Fibroblast of skin of back (primary cell): ENCODE data around the gene FCN1.
A peak's percentile ranks its signal among the peaks of the same experiment; 100 is the strongest.

Source experiments
- DNase-seq: peaks from one replicate; pipeline ENCODE4 v3.0.0-alpha.2; 2013

FCN1 gene

GRCh38 chr9:134889386-134890154, 28.1 kb downstream of the FCN1 start:
- DNase-seq = no peak

DNA sequence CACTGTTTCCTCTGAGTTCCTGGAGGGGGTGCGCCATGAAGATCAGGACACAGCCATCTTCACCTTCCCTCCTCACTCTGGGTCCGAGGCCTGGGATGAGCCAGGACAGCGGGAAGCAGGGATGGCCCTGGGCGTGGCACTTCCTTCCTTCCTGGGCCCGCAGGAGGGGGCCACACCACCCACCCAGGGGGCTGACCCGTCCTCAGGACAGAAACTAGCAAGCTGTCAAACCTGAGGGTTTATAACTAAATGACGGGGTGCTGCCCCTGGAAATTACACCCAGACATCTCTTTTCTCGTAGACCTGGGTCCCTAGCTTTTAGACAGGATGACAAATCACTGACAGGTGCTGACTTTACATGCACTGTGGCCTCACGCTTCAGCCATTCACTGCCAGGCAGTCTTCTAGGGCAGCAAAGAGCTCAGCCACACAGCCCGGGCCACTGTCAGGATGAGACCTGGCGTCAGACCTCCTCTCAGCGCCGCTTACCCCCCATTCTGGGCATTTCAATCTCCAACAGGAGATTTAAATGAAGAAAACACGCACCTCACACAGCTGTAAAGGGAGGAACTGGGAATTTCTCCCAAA, 29.0 kb downstream of the FCN1 start:
- no peak for DNase-seq

DNA sequence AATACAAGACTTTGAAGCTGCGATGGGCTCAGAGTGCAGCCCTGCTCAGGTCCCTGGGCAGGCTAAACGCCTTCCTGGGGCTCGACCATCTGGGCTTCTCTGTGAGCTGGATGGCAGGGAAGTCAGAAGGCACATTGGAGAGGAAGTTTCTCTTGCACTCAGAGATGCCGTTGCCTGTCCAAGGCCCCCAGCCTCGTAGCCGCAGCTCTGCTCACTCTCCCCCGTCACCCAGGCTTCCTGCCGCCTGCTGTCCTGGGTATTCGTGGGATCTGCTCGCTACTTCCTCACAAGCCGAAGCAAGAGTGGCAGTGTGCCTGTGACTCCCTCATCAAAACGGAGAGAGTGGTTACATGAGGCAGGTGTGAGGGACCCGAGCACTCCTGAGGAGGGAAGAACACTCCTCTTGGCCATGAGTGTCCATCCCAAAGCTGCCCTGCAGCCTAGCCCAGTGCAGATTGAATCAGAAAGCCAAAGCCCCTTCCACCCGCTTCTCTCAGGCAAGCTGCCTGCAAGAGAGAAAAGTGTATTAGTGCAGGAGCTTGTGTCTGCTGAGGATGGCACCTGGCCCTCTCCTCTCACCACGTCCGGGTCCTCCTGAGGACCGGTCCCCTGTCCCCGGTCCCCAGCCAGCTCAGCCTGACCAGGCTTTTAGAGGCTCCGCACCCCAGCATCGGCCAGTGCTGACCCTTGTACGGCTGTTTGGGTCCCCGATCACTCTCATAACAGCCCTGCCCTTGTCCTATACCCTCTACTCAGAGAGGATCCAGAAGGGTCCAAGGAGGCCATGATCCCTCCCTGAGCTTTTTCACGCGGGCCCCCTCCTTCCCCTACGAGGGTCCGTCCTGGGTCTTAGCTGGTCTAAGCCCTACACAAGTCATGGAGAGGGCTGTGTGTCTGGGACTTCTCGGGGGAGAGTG, 29.8 kb downstream of the FCN1 start:
- no peak for DNase-seq

- DNase-seq = no peak
These were observed 30.5 kb downstream of the FCN1 start for GRCh38 chr9:134887219-134887618.

DNA sequence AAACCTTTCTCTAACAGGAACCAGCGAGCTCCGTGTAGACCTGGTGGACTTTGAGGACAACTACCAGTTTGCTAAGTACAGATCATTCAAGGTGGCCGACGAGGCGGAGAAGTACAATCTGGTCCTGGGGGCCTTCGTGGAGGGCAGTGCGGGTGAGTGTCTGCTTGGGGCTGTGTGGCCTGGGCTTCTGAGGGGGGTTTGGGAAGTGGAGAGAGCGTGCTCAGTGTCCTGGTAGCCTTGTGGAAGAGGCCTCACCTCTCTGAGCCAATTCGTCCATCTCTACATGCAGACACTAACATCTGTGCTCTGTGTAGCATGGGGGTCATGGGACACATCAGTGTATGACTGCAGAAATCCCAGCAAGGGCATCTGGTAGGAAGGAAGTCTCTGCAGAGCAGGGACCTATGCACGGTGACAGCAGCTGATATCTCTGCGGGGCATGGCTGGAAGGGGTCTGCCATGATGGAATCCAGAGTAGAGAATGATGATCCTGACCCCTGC, 31.2 kb downstream of the FCN1 start:
- DNase-seq = no peak

DNA sequence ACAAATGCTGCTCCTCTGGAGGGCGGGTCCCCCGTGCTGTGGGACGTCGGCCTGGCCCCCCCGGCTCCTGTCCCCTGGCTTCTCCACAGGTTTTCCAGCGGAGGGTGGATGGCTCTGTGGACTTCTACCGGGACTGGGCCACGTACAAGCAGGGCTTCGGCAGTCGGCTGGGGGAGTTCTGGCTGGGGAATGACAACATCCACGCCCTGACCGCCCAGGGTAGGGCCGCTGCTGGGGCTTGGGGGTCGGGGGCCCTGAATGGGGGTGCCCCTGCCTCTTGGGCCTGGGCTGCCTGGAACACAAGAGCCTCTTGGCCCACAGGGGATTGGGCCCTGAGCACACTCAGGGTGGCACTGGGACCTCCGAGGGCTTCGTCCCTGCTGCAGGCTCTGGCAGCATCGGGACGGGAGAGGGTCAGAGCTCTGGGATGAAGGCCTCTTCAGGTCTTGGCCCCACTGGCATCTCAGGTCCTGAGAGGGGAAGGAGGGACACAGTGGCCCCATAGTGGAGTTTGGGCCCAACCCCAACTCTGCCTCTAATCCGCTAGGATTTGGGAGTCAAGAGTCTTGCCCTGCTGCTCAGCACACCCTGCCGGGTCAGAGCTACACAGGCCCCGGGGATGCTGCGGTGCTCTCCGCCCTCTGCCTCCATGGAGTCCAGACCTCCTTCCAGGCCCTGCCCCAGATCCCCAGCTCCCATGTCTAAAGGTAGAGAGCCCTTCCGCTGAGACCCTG, 31.9 kb downstream of the FCN1 start:
- no peak for DNase-seq

GRCh38 chr9:134885001-134885678, 32.6 kb downstream of the FCN1 start:
- no peak for DNase-seq

DNA sequence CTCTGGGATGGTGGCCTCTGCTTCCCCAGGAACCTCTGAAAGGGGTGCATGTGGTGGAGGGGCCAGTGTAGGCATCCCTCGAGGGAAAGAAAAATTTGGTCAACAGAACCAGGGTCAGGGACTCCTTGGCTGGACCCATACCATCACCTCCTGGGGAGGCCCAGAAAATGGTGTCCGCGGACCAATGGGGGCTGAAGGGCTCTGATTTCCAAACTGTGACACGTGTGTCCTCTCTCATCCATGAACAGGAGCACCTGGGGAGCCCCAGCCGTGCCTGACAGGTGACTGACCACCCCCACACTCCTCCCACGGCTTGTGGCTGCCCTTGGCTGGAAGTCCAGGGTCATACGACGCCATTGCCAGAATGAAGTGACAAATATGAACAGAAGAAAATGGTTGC, 33.2 kb downstream of the FCN1 start:
- no peak for DNase-seq

GRCh38 chr9:134883040-134883782, 34.5 kb downstream of the FCN1 start:
- DNase-seq = no peak

GRCh38 chr9:134882204-134882785, 35.4 kb downstream of the FCN1 start:
- no peak for DNase-seq

GRCh38 chr9:134881313-134881670, 36.4 kb downstream of the FCN1 start:
- DNase-seq = no peak

DNA sequence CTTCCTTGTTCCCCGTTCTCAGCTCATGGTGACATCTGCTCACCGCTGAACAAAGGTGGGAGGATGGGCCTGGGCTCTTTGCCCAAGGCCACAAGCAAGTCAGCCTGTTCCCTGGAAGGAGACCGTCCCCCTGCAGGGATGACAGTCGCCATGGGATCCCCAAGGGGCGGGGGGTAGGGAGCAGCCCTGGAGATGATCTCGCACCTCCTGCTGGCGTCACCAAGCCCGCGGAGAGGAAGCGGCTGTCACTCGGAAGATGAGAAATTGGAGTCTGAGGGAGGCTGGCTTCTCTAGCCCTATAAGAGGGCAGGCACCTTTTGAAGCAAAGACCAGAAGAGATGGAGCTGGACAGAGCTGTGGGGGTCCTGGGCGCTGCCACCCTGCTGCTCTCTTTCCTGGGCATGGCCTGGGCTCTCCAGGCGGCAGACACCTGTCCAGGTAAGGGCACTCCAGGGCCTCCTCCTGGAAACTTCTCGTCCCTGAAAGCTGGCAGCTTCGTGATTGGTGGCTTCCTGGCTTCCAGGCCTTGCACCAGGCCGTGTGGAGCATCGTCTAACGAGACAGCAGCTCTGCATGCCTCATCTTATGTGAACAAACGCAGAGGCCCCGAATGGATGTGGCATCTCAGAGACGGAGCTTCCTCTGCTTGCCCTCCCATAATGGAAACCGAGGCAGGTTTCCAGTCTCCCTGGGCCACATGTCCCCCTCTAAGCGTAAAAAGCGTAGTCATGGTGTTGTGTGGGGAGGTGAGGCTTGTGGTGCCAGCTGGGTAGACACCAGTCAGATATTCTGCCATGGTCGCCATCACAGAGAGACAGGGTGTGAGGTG, 37.0 kb downstream of the FCN1 start, which contains the start of gene FCN2:
Gene FCN2, plus strand, starts transcription at position 327 of the 829 bp plus-strand sequence. Its CDS starts 12 bp downstream, at position 339.
- DNase-seq = no peak

DNA sequence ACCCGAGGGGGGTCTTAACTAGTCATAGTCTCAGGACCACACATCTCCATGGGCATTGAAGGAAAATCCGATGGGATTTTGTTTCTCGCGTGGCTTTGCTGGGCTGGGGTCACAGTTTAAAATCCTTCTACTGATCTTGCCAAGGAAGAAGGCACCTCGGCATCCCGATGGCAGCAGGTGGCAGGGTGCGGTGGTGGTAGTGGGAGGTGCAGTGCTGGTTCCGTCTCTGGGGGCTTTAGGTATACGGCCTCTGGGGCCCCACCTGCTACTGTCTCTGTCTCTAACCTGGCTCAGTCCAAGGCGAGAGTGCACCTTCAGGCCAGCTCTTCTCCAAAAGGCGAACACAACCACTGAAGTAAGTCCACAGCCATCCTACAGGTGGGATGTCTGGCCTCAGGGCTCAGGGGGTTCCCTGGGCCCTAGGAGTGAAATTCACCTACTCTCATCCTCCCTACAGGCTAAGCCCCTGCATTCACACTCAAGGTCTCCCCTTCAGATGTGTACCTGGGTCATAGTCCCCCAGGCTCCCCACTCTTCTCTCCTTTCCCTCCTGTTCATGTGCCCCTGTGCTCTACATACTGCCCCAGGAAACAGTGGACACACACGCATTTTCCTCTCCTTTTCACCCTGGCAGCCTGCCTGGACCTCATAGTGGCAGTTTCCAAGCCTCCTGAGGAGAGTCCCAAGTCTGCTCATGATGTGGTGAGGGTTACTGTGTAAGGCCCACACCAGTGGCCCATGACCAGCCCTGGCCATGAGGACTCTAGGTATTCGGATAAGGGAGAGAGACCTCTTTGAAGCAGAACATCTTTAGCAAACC, 37.8 kb downstream of the FCN1 start:
- DNase-seq = no peak

DNA sequence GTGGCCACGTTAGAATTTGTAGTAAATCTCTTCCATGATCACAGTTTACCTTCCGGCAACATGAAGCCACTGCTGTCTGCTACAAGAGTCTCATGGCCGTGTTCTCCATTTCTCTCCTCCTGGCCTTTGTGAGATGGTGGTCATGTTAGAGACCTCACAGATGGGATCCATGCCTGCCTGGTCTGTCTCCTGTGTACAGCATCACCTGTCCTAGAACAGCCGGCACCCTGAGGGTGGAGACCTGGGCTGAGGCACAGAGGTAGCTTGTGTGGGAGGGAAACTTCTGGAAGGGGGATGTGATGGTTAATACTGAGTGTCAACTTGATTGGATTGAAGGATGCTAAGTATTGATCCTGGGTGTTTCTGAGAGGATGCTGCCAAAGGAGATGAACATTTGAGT, 40.2 kb downstream of the FCN1 start:
- DNase-seq = no peak

DNA sequence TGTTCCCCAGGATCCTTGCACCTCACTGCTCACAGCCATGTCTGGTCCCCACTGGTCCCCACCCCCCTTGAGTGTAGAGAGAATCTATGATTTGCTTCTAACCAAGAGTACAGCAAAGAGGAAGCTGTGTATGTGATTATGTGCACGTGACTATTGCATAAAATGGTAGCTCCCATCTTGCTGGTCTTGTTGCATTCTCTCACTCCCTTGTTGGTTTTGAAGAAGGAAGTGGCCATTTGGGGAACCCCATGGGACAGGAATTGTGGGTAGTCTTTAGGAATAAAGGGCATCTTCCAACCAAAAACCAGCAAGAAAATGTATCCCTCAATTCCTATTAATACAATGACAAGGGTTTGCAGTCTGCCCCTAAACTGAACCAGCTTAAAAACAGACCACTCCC, 42.3 kb downstream of the FCN1 start:
- no peak for DNase-seq

DNA sequence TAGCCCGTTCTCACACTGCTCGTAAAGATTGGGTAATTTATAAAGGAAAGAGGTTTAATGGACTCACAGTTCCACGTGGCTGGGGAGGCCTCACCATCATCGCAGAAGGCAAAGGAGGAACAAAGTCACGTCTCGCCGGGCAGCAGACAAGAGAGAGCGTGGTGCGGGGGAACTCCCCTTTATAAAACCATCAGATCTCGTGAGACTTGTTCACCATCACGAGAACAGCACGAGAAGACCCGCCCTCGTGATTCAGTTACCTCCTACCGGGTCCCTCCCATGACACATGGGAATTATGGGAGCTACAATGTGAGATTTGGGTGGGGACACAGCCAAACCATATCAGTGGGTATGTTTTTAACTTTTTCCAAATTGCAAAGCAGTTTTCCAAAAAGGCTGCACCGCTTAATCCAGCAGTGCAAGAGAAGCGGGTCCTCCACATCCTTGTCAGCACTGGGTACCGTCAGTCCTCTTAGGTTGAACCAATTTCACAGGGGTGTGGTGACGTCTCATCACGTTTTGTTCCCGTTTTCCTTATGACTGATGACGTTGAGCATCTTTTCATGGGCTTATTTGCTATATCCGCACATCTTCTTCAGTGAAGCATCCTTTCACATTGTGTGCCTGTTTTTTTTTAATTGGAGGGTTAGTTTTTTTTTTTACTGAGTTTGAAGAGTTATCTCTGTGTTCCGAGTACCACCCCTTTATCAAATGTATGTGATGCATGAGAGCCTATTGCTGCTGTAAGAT, 45.1 kb downstream of the FCN1 start:
- DNase-seq = no peak

GRCh38 chr9:134871697-134872340, 45.9 kb downstream of the FCN1 start:
- DNase-seq = peak; percentile 64
